ENCODE results near the gene MIEN1.

Gene MIEN1

DNA sequence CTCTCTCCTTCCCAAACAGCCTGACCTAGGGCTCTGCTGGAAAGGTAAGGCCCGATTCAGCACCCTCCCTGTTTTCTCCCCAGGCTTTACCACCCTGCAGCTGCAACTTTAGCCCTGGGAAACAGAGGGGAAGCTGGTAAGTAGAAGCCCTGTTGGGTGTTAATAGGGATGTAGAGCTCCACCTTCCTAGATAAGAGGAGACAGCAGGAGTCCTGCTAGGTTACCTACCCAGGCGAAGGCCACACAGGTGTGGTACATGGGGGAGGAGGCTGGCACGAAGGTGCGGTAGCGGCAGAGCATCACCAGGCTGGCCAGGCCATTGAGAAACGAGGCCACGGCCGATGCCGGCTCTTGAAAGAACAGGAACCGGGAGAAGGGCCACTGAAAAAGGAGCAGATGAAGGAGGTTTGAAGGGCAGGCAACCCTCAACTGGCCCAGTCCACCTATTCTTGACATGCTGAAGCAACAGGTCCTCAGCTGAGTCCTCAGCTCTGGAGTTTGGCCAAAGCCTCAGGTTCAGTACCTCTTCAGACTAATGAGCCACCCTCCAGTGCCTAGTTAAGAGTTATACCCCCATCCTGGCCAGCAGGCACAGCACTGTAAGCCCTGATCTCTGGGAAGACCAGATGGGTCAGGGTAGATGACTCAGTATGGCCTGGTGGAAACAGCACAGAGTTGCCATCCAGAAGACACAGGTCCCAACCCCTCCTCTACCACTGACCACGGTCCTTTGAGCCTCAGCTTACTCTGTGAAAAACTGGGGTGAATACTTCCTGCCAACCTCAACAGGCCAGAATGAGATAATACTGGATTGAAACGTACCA is 45.8 kb downstream of the MIEN1 start:
- H3K4me3 ChIP-seq (ENCODE audit: low read depth, low read length): no peak overlapping the region
- in situ Hi-C loops (cut with HindIII; ENCODE audit: low sequenced_read_pairs): no loop called here
- DNase-seq (ENCODE audit: low read depth): no peak
- TF ChIP-seq, protein P1, sequence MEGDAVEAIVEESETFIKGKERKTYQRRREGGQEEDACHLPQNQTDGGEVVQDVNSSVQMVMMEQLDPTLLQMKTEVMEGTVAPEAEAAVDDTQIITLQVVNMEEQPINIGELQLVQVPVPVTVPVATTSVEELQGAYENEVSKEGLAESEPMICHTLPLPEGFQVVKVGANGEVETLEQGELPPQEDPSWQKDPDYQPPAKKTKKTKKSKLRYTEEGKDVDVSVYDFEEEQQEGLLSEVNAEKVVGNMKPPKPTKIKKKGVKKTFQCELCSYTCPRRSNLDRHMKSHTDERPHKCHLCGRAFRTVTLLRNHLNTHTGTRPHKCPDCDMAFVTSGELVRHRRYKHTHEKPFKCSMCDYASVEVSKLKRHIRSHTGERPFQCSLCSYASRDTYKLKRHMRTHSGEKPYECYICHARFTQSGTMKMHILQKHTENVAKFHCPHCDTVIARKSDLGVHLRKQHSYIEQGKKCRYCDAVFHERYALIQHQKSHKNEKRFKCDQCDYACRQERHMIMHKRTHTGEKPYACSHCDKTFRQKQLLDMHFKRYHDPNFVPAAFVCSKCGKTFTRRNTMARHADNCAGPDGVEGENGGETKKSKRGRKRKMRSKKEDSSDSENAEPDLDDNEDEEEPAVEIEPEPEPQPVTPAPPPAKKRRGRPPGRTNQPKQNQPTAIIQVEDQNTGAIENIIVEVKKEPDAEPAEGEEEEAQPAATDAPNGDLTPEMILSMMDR (IDR thresholded peaks at IDR 0.05; ENCODE audit: low read depth, low read length, missing control alignments): no peak

- no peak overlapping the region for H3K4me3 ChIP-seq (ENCODE audit: low read depth, low read length)
- in situ Hi-C loops (cut with HindIII; ENCODE audit: low sequenced_read_pairs): no loop called here
- no peak for DNase-seq (ENCODE audit: low read depth)
- TF ChIP-seq, protein P1 (IDR thresholded peaks at IDR 0.05; ENCODE audit: low read depth, low read length, missing control alignments): no peak
Observed at GRCh38 chr17:39683295-39683939, 46.9 kb downstream of the MIEN1 start.

DNA sequence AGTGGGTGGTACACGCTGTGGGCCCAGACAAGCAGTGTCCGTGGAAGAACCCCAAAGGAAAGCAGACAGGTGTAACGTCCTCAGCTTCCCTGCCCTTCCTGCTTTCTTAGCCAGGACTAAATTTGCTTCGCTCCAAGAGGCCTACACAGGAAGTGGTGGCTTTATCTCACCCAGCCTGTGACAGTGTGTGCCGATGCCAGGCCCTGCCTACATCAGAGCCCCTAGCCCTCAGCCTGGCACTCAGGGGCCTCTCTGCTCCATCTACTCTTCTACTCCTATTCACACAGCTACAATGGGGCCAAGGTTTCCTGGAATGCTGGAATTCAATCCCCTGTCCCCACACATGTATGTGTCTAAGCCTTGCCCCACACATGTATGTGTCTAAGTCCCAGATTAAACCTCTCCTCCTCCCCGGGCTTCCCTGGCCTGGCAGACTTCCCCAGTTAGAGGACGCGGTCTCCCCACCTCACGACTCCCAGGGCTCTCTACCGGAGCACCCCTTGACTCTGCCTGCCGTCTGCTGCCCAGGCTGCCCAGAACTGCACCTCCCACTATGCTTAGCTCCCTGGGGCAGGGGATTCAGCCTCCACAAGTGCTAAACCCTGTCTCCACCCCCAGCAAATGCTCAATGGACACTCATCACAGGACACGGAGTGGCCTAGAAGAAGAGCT is 50.7 kb downstream of the MIEN1 start:
- DNase-seq (ENCODE audit: low read depth): no peak
- TF ChIP-seq, protein P1 (IDR thresholded peaks at IDR 0.05; ENCODE audit: low read depth, low read length, missing control alignments): no peak
- H3K4me3 ChIP-seq (ENCODE audit: low read depth, low read length): no peak overlapping the region
- in situ Hi-C loops (cut with HindIII; ENCODE audit: low sequenced_read_pairs): loop anchor here (5.0 kb wide), 2 partner anchors 38 to 63 kb away; no protein-coding TSS in a partner anchor

Data from astrocyte of the cerebellum (primary cell).